GM21825 (cell line): Measurements from ENCODE around the gene C16orf95.
"Not testable (repeated sequence)": the region's sequence is repeated elsewhere in the genome, so short reads cannot be mapped to it uniquely, and the experiment has no call there.

Experiments
- ATAC-seq: cut with Tn5 transposase; IDR thresholded peaks from one replicate; pipeline ENCODE4 v1.9.1; 2021; ENCODE audit warnings: mild to moderate bottlenecking, moderate library complexity; ENCODE audit not compliant: unreplicated experiment

Gene C16orf95

GRCh38 chr16:87259431-87259830, 57.8 kb downstream of the C16orf95 start:
- ATAC-seq: no peak

DNA sequence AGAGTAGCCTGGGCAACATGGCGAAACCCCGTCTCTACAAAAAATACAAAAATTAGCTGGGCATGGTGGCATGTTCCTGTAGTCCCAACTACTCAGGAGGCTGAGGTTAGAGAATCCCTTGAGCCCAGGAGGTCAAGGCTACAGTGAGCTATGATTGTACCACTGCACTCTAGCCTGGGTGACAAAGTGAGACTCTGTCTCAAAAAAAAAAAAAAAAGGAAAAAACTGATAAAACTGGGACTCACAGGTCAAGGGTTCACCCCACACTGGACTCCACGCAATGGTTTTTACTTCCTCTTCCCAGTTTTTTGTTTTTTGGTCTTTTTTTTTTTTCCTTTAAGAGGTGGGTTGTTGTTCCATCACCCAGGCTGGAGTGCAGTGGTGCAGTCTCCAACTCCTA, 58.5 kb downstream of the C16orf95 start:
- ATAC-seq: not testable (repeated sequence)

DNA sequence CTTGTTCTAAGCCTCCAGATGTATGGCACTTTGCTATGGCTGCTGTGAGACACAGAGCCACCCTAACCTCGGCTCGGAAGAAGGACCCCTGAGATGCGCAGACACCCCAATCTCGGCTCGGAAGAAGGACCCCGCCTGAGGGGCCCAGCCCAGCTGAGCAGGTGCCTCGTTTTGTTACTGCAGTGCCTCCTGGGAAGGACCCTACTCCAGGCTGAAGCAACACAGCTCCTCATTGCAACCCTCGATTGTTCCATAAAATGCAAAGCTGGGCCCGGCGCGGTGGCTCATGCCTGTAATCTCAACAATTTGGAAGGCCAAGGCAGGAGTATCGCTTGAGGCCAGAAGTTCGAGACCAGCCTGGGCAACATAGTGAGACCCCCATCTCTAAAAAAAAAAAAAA, 61.3 kb downstream of the C16orf95 start:
- no peak for ATAC-seq

DNA sequence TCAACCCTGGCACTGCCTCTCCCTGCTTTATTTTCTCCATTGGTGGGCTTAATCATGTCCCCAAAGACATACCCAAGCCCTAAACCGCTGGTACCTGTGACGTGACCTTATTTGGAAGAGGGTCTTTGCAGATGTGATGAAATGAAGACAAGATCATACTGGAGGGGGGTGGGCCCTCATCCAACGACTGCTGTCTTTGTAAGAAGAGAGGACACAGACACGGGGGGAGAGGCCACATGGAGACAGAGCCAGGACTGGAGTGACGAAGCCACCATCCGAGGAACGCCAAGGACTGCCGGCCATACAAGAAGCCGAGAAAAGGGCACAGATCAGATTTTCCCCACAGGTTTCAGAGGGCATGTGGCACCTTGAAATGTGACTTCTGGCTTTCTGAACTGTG, 62.5 kb downstream of the C16orf95 start:
- no peak for ATAC-seq

DNA sequence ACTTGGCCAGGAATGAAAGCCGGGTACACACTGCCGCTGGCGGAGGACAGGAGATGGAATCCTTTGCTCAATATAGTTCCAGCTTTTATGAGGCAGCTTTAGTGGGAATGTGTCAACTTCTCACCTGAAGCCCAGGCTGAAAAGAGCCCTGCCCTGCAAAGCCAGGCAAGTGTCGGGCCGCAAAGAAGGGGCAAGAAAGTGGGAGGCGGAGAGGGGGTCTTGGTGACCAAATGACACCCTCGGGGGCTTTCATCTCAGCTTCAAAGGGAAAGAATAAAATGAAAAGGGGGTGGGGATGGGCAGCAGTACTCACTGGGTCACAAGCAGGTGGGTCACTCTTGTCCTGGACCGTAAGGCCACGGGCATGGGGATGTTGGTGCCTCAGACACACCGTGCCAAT, 62.9 kb downstream of the C16orf95 start:
- ATAC-seq: no peak

DNA sequence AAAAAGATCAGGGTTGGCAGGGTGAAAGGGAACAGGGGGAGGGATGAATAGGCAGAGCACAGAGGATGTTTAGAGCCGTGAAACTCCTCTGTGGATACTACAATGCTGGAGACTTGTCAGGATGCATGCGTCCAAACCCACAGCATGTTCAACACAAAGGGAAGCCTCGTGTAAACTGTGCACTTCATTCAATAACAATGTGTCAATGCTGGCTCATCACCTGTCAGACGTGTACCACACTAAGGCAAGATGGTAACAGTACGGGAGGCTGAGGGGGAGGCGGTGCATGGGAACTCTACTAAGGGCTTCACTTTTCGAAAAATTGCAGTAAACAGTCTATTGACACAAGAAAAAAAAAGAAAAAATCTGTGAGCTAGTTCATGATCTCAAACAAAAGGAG, 63.7 kb downstream of the C16orf95 start:
- no peak for ATAC-seq
